GM12878 (cell line): ENCODE data around the gene RGS2. TPM values are rescaled to one million over a fixed set of nuclear protein-coding genes. Genes with fewer than 3 reads are reported as not detected.

Source experiments
- ATAC-seq: fragments of 200-7000 bp; cut with Tn5 transposase; 3 replicates; pipeline ENCODE4 v1.9.1; 2020; ENCODE audit warnings: mild to moderate bottlenecking, moderate library complexity
- BruUV-seq: library from RNA; stranded (reverse); fragments of 400-500 nt; replicated peaks from 2 replicates; lab custom pipeline; 2021; lab: Mats Ljungman, UMichigan
- CTCF ChIA-PET: fragments of 300-600 bp; sonication (Branson Sonifier 250); formaldehyde crosslinking; extraction: SDS; loops from one replicate; lab custom pipeline; 2021; ENCODE audit warnings: inconsistent platforms; lab: Yijun Ruan, JAX
- POLR2A ChIA-PET: fragments of 350-600 bp; formaldehyde crosslinking; extraction: SDS; loops from one replicate; lab custom pipeline; 2021; ENCODE audit warnings: inconsistent platforms; lab: Charles Lee
- RAD21 ChIA-PET: fragments of 300-600 bp; sonication (Branson Sonifier 250); formaldehyde crosslinking; loops from one replicate; lab custom pipeline; 2023; ENCODE audit warnings: antibody characterized with exemption; ENCODE audit not compliant: unreplicated experiment; lab: Charles Lee
- SMC1A ChIA-PET: fragments of 300-600 bp; sonication (Branson Sonifier 250); formaldehyde crosslinking; loops from one replicate; lab custom pipeline; 2023; ENCODE audit not compliant: unreplicated experiment, uncharacterized antibody; lab: Charles Lee
- DNase-seq: peaks from one replicate; pipeline ENCODE4 v3.0.0-alpha.2; 2011; ENCODE audit warnings: low read depth, low spot score
- FAIRE-seq: peaks from 3 replicates; lab custom pipeline; 2011; peaks lifted over from hg19 to GRCh38; lab: Jason Lieb, UNC
- H2AFZ ChIP-seq: 2 replicates; pipeline ENCODE4 v1.6.0; 2011; ENCODE audit warnings: low read depth, low read length, control low read depth; ENCODE audit not compliant: control insufficient read depth
- H3K27ac ChIP-seq: 2 replicates; pipeline ENCODE4 v1.5.1; 2011; ENCODE audit warnings: control low read depth; ENCODE audit not compliant: control insufficient read depth, insufficient read depth
- H3K27me3 ChIP-seq, 2 experiments: replicated peaks in 1 of 2; 2 replicates each; pipeline versions ENCODE4 v1.6.0 to v1.6.1; 2011; ENCODE audit warnings: low read length in 1 of 2; ENCODE audit not compliant: control insufficient read depth in 2 of 2, insufficient read depth in 2 of 2
- H3K36me3 ChIP-seq, 2 experiments: 2 replicates each; pipeline ENCODE4 v1.5.1; 2011; ENCODE audit warnings: low read length in 1 of 2; ENCODE audit not compliant: control insufficient read depth in 2 of 2, insufficient read depth in 2 of 2
- H3K4me1 ChIP-seq: 2 replicates; pipeline ENCODE4 v1.6.1; 2011; ENCODE audit warnings: mild to moderate bottlenecking, low read length, moderate library complexity, mixed read lengths; ENCODE audit not compliant: control insufficient read depth, insufficient read depth
- H3K4me2 ChIP-seq: 2 replicates; pipeline ENCODE4 v1.6.0; 2011; ENCODE audit warnings: control low read depth; ENCODE audit not compliant: control insufficient read depth, insufficient read depth
- H3K4me3 ChIP-seq: fragments of 200-600 bp; sonication (generic); 2 replicates; pipeline ENCODE4 v1.5.1; 2016
- H3K79me2 ChIP-seq: 2 replicates; pipeline ENCODE4 v1.6.0; 2011; ENCODE audit warnings: low read length; ENCODE audit not compliant: control insufficient read depth, insufficient read depth
- H3K9ac ChIP-seq: 2 replicates; pipeline ENCODE4 v1.8.0; 2011; ENCODE audit warnings: low read length, control low read depth, mixed read lengths; ENCODE audit not compliant: control insufficient read depth, insufficient read depth
- H3K9me3 ChIP-seq: replicated peaks from 3 replicates; pipeline ENCODE4 v1.5.1; 2011; ENCODE audit warnings: mild to moderate bottlenecking, low read length; ENCODE audit not compliant: control insufficient read depth, insufficient read depth
- H4K20me1 ChIP-seq: 2 replicates; pipeline ENCODE4 v1.6.0; 2011; ENCODE audit not compliant: control insufficient read depth, insufficient read depth
- BCLAF1 ChIP-seq: fragments of 450-650 bp; IDR thresholded peaks from 2 replicates; pipeline ENCODE4 v1.6.1; 2017; ENCODE audit warnings: antibody characterized with exemption, mild to moderate bottlenecking, moderate library complexity
- CBFB ChIP-seq: IDR thresholded peaks from 2 replicates; pipeline ENCODE4 v1.6.1; 2016; ENCODE audit warnings: antibody characterized with exemption, low read depth
- CBX5 ChIP-seq: sonication (generic); IDR thresholded peaks from 2 replicates; pipeline ENCODE4 v1.6.1; 2016; ENCODE audit warnings: low read depth, moderate library complexity, mild to moderate bottlenecking, inconsistent platforms
- CEBPZ ChIP-seq: fragments of 150-350 bp; IDR thresholded peaks from 2 replicates; pipeline ENCODE4 v1.6.1; 2016; ENCODE audit warnings: low read depth, low read length
- CHD2 ChIP-seq: IDR thresholded peaks from 2 replicates; pipeline ENCODE4 v1.6.1; 2011; ENCODE audit warnings: low read depth, low read length, improper control_type of control experiment, borderline replicate concordance
- CREM ChIP-seq: IDR thresholded peaks from 2 replicates; pipeline ENCODE4 v1.6.1; 2014; ENCODE audit warnings: antibody characterized with exemption, low read depth
- JUND ChIP-seq: IDR thresholded peaks from 2 replicates; pipeline ENCODE4 v1.6.1; 2012; ENCODE audit warnings: low read depth, mild to moderate bottlenecking, low read length, improper control_type of control experiment, moderate library complexity
- MYB ChIP-seq: fragments of 150-350 bp; IDR thresholded peaks from 2 replicates; pipeline ENCODE4 v1.6.1; 2014; ENCODE audit warnings: mild to moderate bottlenecking, low read depth, low read length, borderline replicate concordance
- NR2C2 ChIP-seq: IDR thresholded peaks from 2 replicates; pipeline ENCODE4 v1.6.1; 2011; ENCODE audit warnings: borderline replicate concordance, low read depth; ENCODE audit not compliant: control insufficient read depth, insufficient read length
- RBBP5 ChIP-seq: fragments of 200-600 bp; sonication (generic); conservative IDR thresholded peaks from 2 replicates; pipeline ENCODE4 v1.6.1; 2016
- RCOR1 ChIP-seq: conservative IDR thresholded peaks from 2 replicates; pipeline ENCODE4 v1.6.1; 2012; ENCODE audit warnings: low read depth, low read length, improper control_type of control experiment
- RELA ChIP-seq: fragments of 450-650 bp; IDR thresholded peaks from 2 replicates; pipeline ENCODE4 v1.8.0; 2014; ENCODE audit warnings: borderline replicate concordance; ENCODE audit not compliant: partially characterized antibody
- SKIL ChIP-seq: fragments of 450-650 bp; IDR thresholded peaks from 2 replicates; pipeline ENCODE4 v1.6.1; 2017; ENCODE audit warnings: mild to moderate bottlenecking, low read depth, inconsistent platforms; ENCODE audit not compliant: poor library complexity, severe bottlenecking
- YBX1 ChIP-seq: fragments of 450-650 bp; IDR thresholded peaks from 2 replicates; pipeline ENCODE4 v1.6.1; 2016; ENCODE audit warnings: antibody characterized with exemption
- ZNF384 ChIP-seq: IDR thresholded peaks from 2 replicates; pipeline ENCODE4 v1.6.1; 2012; ENCODE audit warnings: low read depth, mild to moderate bottlenecking, low read length, improper control_type of control experiment, borderline replicate concordance
- in situ Hi-C: fragments of 300-500 bp; cut with MboI; formaldehyde crosslinking; loops from 9 replicates; pipeline ENCODE4 v1.14.3; 2018; ENCODE audit warnings: mixed read lengths
- intact Hi-C: fragments of 100-400 bp; cut with micrococcal nuclease; formaldehyde crosslinking; loops from one replicate; pipeline ENCODE4 v1.14.2; 2022; ENCODE audit not compliant: unreplicated experiment
- polyA plus RNA-seq, 11 experiments: library from polyadenylated mRNA; depleted of rRNA in 4 of 11; unstranded in 6 of 11; stranded (reverse) in 5 of 11; fragments of >200 nt; fragmentation: Nextera tagmentation in 4 of 11; fragmentation: Illumina TruSeq in 1 of 11; extraction: Ambion mirVana in 4 of 11; extraction: Trizol in 1 of 11; gene quantifications; 1 replicate in 1 of 11; 2 replicates in 10 of 11; pipeline versions ENCODE4 v1.2.1 to v1.2.3, GENCODE V29; 2011 to 2016; ENCODE audit warnings: inconsistent platforms in 2 of 11, missing spikeins in 2 of 11, low read depth in 1 of 11
- total RNA-seq, 4 experiments: library from RNA; depleted of rRNA in 3 of 4; stranded (reverse); fragments of >200 nt in 3 of 4; fragmentation: Illumina TruSeq in 1 of 4; extraction: Trizol in 1 of 4; gene quantifications; 2 replicates each; pipeline versions ENCODE4 v1.2.1 to v1.2.3, GENCODE V29; 2013 to 2021

RGS2 gene
- total and polyA plus RNA-seq, 10 of the 15 experiments (the other 5 are each of a cell fraction or from before 2014, with no cell fraction given), result 0.27 to 2.3 (median 0.98) TPM

GRCh38 chr1:192832492-192832891 is 23.7 kb downstream of the RGS2 start:
- no peak for ATAC-seq
- ChIA-PET CTCF (no interaction called here), SMC1A (interaction anchor here (0.7 to 1.3 kb wide), 2 partner anchors 13 to 94 kb away, joined by 3 to 4 read pairs; no protein-coding TSS in a partner anchor), RAD21 (no interaction called here), POLR2A (no interaction called here)
- no peaks in the 10 kb centered on the region for H3K79me2 ChIP-seq
- H3K9ac ChIP-seq, result no peak overlapping the region
- no peak overlapping the region for H2AFZ ChIP-seq
- no peak overlapping the region for H3K4me2 ChIP-seq
- no peaks in the 10 kb centered on the region for H3K9me3 ChIP-seq
- no TSS peak for BruUV-seq
- H3K4me3 ChIP-seq, result no peak overlapping the region
- FAIRE-seq, result no peak
- H4K20me1 ChIP-seq, result no peaks in the 10 kb centered on the region
- H3K27ac ChIP-seq, result no peak overlapping the region
- in situ Hi-C loops, result no loop called here
- intact Hi-C loops, result no loop called here
- no peaks in the 10 kb centered on the region; a peak in 1 of 4 replicates for H3K27me3 ChIP-seq
- no peaks in the 10 kb centered on the region for H3K36me3 ChIP-seq
- DNase-seq, result no peak
- H3K4me1 ChIP-seq, result no peaks in the 10 kb centered on the region
- TF ChIP-seq NR2C2 (no peak), ZNF384 (no peak), SKIL (no peak), MYB (no peak), JUND (no peak), CHD2 (no peak), CBFB (no peak), RCOR1 (no peak), BCLAF1 (no peak), CEBPZ (no peak), RBBP5 (no peak), YBX1 (no peak), CBX5 (no peak), CREM (no peak), RELA (no peak)
